Stimulated activated CD8-positive, alpha-beta memory T cell treated with anti-CD3 and anti-CD28 coated beads, Interleukin-12 subunit alpha, Interleukin-12 subunit beta, amount 100 ng/mL, for 1 hour (primary cell): ENCODE results near the gene MOCOS.
"Not testable (repeated sequence)": the region's sequence is repeated elsewhere in the genome, so short reads cannot be mapped to it uniquely, and the experiment has no call there.

Source experiments
- DNase-seq: peaks from one replicate; pipeline ENCODE4 v3.0.0-alpha.2; 2020; ENCODE audit warnings: low read depth

The MOCOS gene

DNA sequence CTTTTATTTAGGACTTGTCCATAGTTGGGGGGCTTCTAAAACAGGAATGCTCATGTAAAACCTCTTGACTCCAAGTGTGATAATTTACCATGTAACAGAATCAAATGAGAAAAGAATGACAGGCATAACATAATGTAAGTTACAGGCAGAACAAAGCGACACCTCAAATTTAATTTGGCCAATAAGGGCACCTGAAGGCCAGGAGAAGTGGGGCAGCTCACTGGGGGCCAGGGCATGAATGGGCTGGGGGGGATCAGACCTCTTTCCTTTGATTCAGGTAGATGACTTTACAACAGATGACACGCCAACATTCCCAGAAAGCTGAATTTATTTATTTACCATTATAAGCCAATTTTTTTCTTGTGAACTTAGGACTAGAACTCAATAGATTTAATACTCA lies 14.5 kb downstream of the MOCOS start:
- no peak for DNase-seq

DNA sequence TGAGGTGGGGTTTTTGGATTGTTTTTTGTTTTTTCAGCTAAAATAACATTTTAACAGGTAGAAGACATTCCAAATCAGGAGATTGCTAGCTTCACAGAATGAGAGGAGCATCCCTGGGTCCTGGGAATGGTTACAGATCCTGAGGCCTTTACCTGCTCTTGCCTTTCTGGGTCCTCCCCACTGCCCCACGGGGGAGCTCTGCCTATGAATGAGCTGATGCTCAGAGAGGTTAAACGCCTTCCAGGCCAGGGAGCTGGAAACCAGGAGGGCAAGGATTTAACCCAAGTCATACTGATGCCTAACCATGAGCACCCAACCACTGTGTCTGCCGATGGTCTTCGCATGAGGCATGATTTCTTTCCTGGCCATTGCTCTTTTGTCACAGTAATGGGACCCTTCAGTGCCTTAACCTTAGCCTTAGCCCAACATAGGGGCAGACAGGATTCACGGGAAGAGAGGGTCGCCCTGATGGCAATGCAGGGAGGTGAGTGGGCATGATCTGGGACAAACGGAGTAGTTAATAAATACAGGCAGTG lies 16.1 kb downstream of the MOCOS start:
- DNase-seq: no peak

DNA sequence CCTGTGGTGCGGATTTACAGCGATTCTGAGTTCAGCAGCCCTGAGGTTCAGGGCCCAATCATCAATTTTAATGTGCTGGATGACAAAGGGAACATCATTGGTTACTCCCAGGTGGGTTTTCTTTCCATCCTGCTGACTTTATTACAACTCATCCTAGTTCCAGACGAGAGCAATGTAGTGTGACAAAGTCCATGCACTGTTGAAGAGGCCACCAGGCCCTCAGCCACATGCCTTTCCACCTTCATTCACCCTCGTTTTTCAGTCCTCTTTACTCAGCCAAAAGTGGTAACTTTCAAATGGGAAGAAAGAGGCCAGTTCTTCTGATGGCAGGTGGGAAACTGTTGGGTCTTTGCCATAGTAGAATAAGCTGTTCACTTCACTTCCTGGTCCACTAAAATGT lies 17.9 kb downstream of the MOCOS start:
- DNase-seq: no peak

DNA sequence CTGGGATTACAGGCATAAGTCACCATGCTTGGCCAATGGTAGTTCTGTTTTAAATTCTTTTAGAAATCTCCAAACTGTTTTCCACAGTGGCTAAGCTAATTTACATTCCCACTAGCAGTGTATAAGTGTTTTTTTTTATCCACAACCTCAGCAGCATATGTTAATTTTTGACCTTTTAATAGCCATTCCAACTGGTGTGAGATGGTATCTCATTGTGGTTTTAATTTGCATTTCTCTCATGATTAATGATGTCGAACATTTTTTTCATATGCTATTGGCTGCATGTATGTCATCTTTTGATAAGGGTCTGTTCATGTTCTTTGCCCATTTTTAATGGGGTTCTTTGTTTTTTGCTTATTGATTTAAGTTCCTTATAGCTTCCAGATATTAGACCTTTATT lies 20.0 kb downstream of the MOCOS start:
- no peak for DNase-seq

DNA sequence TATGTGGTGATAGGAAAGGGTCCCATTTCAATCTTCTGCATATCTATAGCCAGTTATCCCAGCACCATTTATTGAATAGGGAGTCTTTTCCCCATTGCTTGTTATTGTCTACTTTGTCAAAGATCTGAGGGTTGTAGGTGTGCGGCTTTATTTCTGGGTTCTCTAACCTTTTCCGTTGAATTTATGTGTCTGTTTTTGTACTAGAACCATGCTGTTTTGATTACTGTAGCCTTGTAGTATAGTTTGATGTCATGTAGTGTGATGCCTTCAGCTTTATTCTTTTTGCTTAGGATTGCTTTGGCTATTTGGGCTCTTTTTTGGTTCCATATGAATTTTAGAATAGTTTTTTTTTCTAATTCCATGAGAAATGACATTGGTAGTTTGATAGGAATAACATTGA lies 20.7 kb downstream of the MOCOS start:
- DNase-seq: not testable (repeated sequence)

DNA sequence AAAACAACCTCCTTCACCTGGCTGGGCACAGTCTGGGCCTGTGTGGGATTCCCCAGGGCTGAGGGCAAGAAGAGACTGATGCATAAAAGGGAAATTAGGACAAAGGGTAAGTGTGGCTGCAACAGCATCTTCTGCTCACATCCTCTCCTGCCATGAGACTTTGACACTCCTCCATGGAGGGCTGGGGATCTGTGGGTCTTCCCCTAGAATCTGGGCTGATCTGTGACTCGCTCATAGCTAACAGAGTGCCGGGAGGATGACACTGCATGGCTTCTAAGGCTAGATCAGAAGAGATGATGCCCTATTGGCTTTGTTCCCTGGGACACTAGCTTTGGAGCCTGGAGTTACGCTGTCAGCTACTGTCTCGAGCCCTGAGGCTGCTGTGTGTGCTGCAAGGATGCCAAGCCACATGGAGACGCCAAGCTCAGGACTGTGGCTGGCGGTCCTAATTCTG lies 24.3 kb downstream of the MOCOS start:
- DNase-seq: no peak

DNA sequence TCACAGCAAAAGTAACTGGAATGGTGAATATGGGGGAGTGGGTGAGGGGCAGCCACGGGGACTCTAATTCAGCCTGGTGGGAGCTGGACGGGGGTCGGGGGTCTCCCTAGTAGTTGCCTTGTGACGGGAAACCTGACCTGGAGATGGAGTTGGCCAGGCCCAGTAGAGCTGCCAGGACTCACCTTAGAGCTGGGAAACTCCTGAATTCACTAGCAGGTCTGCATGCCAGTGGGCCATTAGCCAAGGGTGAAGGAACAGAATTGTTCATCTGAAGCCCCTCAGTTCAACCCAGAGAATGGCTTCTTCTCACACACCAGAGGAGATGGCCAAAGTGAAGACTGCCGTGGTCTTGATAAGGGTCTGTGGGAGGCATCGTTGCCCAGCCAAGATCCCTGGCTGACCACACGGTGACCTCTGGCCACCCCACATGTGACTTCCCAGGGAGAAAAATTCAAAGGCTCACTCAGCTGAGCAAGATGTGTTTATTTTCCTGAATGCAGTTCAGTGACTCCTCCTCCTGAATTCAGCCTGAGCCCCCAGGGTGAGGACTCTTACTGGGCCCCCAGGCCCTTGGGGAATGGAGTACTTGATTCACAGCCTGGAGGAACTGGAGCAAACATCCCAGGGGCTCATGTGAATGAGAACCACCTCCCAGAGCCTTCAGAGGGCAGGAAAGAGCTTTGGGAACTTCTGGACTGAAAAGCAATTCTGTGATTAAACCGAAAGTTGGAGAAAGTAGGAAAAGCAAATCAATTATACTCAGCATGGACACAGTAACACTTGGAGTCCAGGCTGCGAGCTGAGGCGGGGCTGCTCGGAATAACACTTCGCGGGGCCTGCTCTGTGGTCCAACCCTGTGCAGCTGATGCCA lies 25.2 kb downstream of the MOCOS start:
- DNase-seq: no peak

DNA sequence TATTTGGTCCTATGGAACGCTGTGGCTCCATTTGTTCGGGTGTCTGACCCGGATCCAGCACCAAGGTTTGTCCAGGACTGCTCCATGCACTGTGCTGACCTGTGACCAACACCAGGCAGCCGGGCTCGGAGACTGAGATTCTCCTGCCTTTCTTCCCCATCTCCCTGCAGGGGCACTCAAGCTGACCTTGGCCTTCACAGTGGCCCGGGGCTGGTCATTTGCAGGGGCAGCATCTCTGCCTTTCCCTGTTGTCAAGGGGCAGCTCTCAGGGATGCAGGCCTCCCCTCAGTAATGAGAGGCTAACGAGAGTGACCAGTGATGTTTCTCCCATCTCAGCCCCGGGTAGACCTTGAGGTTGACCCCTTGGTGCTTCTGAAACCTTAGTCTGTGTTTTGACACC lies 27.5 kb downstream of the MOCOS start:
- DNase-seq: no peak

DNA sequence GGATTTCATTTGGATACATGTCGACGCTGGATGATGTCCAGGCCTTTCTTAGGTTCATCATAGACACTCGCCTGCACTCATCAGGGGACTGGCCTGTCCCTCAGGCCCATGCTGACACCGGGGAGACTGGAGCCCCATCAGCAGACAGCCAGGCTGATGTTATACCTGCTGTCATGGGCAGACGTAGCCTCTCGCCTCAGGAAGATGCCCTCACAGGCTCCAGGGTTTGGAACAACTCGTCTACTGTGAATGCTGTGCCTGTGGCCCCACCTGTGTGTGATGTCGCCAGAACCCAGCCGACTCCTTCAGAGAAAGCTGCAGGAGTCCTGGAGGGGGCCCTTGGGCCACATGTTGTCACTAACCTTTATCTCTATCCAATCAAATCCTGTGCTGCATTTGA lies 28.3 kb downstream of the MOCOS start:
- no peak for DNase-seq

DNA sequence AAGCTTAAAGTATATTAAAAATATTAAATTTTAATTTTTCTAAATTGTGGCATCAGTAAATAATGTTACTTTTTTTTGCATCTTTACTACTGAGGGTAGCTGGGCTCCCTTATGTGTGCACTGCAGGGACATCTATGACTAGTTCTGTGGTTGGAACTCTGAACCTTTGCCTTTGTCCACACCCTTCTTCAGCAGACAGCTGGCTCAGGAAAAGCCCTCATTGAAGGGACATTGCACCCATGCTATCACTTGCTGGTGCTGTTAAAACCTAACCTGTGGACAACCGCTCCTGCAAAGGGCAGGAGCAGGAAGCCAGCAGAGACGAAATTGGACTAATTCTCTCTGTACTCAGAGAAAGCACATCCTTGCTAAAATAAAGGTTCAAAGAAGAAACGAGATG lies 30.1 kb downstream of the MOCOS start:
- DNase-seq: no peak

DNA sequence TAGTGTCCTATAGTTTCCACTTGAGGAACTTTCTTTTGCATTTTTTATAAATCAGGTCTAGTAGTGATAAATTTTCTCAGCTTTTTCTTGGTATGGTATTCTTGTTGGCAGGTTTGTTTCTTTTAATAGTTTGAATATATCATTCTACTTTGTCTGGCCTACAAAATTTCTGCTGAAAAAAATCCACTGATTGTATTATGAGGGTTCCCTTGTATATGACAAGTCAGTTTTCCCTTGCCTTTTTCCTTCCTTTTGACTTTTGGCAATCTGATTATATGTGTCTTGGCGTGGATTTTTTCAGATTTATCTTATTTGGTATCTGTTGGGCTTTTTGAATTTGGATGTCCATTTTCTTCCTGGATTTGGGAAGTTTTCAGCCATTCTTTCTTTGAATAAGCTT lies 41.9 kb downstream of the MOCOS start:
- no peak for DNase-seq

DNA sequence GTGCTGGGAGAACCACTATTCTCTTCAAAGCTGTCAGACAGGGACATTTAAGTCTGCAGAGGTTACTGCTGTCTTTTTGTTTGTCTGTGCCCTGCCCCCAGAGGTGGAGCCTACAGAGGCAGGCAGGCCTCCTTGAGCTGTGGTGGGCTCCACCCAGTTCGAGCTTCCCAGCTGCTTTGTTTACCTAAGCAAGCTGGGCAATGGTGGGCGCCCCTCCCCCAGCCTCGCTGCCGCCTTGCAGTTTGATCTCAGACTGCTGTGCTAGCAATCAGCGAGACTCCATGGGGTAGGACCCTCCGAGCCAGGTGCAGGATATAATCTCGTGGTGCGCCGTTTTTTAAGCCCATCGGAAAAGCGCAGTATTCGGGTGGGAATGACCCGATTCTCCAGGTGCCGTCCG lies 53.2 kb downstream of the MOCOS start:
- DNase-seq: not testable (repeated sequence)

DNA sequence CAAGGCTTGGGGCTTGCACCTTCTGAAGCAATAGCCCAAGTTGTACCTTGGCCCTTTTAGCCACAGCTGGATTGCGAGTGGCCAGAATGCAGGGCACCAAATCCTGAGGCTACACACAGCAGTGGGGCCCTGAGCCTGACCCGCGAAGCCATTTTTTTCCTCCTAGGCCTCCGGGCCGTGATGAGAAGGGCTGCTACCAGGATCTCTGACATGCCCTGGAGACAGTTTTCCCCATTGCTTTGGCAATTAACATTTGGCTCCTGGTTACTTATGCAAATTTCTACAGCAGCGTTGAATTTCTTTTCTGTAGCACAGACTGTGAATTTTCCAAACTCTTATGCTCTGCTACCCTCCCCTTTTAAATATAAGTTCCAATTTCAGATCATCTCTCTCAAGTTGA lies 54.5 kb downstream of the MOCOS start:
- no peak for DNase-seq

DNA sequence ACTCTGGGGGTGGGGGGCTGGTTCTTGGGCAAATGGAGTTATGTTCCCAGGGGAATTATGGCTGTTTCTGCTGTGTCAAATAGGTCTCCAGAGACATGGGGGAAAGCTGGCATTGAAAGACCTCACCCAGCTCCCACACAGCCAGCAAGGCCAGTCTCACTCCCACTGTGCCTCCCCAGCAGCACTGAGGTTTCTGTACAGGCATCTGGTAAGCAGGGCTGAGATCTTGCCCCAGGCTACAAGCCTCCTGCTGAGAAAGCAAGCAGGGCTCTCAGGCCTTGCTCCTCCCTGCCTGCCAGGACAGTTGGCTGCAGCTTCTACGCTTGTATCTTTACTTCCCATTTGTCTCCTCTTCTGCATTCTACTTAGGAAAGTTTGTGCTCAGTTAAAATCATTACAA lies 59.7 kb downstream of the MOCOS start:
- no peak for DNase-seq

DNA sequence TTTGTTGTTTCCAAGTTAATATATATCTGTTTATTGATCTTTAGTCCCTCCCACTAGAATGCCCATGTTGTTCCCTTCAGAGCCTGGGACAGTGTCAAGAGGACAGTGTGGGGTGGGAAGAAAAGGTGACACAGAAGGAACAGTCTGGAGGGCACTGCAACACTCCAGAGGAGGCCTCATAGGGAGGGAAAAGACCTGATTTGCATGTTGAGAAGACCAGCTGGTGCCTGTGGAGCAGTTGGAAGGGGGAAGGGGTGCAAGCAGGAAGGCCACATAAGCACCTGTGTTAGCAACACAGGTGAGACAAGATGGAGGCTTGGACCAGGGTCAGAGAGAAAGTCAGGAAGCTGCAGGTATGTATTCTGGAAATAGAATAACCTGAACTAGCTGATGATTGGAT lies 62.1 kb downstream of the MOCOS start:
- DNase-seq: no peak

DNA sequence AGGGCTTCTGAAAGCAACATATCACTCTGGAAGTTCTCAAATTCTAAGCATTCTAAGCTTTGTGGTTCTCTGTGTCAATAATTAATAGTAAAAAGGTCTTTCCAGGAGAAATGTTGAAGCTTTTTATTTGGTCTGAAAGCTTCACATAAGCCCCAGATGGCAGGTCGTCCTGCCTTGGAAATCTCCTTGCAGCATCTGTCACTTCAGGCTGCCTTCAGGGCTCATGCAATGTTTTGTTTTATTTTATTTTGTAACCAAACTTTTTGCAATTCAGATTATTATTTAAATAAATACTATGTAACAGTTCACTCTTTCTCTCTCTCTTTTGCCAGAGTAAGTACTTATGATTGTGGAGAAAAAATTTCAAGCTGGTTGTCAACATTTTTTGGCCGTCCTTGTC lies 63.5 kb downstream of the MOCOS start:
- no peak for DNase-seq

DNA sequence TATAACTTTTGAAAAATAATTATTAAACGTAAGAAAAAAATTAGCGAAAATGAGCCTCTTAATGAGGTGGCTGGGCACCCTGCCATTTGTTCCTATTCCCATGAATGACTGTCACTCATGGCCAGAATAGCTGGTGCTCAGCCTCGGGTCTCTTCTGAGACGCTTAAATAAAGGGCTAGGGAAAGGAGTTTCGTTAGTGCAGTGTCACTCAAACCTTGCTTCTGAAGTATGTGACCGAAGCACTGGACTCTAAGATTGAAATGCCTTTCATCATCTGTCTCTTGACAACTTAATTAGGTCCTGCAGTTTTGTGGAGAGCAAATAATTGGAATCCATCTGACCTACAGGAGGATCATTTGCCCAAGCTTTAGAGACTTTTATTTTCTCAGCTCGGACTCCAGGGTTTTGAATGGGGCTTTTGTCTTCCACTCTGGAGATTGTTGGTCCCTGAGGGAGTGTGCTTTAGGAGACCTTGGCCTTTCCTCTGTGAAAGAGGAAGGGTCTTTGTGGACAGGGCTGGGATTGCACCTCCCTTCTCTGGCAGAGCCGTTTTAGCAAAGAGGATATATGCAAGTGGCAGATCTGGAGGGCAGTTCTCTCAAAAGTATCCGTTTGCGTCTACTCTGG lies 67.9 kb downstream of the MOCOS start:
- no peak for DNase-seq

DNA sequence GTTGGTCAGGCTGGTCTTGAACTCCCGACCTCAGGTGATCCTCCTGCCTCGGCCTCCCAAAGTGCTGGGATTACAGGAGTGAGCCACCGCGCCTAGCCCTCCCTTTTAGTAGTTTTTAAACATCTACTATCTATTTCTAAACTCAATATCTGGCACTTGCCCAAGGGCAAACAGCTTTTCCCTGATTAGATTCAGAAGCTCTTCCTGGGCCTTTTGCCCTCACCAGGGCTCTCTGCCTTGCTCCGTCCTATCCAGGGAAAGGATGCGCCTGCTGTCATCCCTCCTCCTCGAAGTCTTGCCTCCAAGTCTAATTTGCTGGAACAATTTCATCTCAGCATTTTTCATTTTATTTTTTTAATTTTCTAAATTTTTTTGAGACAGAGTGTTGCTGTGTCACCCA lies 68.8 kb downstream of the MOCOS start:
- no peak for DNase-seq

DNA sequence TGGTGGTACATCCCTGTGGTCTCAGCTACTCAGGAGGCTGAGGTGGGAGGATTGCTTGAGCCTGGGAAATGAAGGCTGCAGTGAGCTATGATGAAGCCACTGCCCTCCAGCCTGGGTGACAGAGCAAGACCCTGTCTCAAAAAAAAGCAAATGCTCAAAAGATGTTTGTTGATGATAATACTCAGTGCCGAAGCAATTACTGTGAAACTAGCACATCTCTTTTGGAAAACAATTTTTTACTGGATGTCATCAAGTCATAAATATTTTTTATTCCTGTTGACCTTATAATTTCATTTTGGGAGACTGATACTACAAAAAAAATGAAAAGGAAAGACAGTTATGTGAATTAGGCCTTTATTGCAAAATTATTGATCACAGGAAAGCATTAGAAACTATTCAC lies 75.7 kb downstream of the MOCOS start:
- no peak for DNase-seq

DNA sequence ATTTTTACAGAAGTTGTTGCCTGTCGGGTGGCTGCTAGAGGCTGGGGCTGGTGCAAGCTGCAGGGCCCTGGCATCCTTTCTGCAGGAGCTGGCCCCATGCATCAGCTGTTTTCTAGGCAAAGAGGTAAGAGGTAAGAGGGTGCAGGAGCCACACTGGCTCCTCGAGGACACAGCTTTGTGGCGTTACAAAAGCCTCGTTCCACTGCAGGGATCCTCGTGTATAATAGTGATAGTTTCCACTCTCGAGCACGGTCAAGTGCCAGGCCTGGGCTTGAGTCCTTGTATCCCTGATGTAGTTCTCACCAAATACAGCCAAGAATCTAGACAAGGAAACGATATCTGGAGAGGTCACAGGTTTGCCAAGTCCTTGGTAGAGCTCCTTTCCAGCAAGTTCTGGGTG lies 77.0 kb downstream of the MOCOS start:
- no peak for DNase-seq

DNA sequence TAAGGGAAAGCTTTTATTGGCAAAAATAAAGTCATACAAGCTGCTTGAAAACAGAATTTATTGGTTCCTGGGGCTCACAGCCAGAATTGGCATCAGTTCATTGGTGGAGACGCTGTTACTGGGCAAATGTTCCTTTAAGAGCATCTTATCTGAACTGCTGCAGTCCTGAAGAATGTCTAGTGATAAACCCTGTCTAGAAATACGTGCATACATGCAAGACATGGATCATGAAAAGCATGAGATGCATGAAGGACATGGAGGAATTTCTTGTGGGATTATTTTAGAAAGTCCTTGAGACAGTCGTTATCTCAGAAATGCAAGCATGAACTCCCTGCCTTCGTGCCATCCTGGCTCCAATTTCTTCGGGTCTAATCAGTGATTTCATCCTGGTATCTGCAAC lies 77.7 kb downstream of the MOCOS start:
- no peak for DNase-seq

DNA sequence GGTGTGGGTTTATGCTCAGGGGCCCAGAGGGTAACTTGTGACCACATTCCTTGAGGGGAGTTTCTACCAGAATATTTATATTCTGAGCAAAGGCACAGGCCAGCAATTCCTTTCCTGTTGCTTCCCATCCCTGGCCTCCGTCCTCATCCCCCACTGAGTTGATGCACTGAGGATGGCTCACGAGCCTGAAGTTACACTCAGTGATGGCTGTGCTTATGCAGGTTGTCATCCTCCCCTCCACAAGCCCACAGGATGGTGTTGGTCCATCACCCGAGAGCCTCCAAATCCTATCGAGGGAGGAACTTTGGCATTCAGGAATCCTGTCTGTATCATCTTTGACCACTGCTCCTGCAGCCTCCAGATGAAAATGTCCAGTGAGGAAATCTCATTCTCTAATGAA lies 81.9 kb downstream of the MOCOS start:
- no peak for DNase-seq

DNA sequence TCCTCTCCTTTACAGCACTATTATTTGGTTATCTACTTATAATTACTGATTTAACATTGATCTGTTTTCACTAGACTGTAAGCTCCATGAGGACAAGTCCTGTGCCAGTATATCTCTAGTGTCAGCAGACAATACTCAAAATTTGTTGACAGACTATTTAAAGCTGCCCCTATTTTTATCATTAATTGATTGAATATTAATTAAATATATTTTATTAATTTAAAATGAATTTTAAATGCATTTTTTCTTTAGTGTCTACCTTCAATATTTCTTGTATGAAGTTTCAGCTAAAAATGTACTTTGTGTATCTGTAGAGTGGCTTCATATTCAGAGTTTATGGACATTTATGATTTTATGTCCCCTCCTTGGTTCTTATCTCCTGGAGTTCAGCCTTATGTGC lies 83.9 kb downstream of the MOCOS start:
- no peak for DNase-seq

DNA sequence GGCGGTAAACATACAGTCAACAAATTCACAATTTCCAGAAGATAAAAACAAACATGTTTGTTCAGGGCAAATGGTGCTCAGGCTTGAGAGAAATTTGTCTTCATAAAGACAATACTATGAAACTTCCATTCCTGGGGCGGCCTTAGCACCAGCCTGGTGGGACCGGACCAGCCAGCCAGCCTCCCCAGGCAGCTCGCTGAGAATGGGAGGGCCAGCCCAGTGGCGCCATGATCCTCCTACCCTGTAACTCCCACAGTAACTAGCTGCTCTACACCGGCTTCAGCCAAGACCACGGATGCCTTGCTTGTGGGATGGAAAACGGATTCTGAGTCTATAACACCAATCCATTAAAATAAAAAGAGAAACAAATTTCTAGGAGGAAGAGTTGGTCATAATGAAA lies 86.0 kb downstream of the MOCOS start:
- no peak for DNase-seq
